HK-2 (cell line): ENCODE data around the gene TMEM150A.
"Not testable (repeated sequence)": the region's sequence is repeated elsewhere in the genome, so short reads cannot be mapped to it uniquely, and the experiment has no call there.

Source experiments
- DNase-seq: peaks from one replicate; pipeline ENCODE4 v3.0.0-alpha.2; 2018; ENCODE audit not compliant: unreplicated experiment

The TMEM150A gene, protein sequence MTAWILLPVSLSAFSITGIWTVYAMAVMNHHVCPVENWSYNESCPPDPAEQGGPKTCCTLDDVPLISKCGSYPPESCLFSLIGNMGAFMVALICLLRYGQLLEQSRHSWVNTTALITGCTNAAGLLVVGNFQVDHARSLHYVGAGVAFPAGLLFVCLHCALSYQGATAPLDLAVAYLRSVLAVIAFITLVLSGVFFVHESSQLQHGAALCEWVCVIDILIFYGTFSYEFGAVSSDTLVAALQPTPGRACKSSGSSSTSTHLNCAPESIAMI

DNA sequence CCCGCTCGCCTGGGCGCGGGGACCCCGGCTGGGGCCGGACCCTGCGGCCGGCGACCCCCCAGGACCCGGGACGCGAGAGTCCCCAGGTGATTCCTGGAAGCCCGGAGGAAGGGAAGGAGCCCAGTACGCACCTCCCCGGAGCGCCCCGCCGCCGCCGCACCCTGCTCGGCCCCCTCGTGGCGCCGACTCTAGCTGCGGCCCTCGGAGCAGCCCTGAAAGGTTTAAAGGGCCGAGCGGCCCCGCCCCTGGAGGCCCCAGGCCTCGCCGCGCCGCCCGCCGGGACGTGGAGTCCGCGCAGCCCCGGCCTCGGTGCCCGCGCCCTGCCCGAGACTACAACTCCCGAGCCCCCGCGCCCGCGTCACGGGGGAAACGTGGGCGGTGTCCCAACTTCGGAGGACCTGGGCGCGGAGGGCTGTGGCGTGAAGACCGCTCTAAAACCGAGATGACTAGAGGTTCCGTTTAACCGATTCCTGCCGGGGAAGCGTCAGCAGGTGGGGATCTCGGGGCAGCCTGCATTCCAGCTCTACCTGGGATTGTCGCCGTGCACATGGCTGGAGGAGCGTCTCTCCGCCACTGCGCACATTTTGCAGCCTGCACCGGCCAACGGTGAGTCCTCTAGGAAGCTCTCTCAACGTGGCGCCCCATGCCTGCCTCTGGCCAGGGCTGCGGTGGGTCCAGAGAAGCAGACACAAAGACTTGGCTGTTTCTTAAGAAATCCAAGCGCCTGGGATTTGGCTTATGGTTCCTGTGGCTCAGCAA lies at the start of gene TMEM150A:
TMEM150A (minus strand) TSS at position 223 of the 759 bp plus-strand sequence. CDS start 750 bp downstream, outside the sequence.
- DNase-seq, result peak; percentile 89

DNA sequence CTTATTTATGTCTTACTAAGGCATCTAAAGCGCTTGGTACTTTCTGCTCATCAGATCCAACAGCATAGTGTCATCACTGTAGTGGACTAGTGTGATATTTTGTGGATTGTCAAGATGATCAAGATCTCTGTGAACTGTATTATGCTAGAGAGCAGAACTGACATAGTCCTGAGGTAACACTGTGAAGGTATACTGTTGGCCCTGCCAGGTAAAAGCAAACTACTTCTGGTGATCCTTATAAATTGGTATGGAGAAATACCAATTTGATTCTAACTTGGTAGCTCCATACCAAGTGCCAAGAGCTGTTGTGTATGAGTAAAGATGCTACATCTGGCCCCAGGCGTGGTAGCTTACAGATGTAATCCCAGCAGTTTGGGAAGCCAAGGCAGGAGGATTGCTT lies 49.6 kb upstream of the TMEM150A start:
- no peak for DNase-seq

DNA sequence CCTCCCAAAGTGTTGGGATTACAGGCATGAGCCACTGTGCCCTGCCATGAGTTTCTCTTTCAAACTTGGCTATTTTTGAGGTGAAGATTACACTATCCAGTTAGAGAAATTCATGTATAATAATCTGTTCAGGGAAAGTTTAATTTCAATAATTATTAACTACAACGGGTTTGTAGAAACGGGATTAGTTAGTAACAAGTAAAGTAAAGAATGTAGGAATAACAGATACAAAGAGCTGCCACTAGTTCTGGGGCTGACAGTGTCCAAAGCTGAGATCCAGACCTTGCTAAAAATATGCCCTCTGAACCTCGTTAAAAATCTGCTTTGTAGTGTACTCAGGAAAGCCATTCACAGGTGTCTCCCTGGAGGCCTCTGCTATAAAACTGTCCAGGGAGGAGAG lies 48.6 kb upstream of the TMEM150A start:
- DNase-seq, result no peak

DNA sequence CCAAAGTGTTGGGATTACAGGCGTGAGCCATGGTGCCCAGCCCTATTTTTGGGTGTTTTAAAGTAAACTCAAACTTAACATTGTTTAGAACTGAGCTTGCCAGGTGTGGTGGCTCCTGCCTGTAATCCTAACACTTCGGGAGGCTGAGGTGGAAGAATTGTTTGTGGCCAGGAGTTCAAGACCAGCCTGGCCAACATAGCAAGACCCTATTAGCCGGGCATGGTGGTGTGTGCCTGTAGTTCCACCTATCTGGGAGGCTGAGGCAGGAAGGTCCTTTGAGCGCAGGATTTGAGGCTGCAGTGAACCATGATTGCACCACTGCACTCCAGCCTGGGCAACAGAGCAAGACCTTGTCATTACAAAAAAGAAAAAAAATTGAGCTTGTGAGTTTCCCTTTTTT lies 48.0 kb upstream of the TMEM150A start:
- no peak for DNase-seq

DNA sequence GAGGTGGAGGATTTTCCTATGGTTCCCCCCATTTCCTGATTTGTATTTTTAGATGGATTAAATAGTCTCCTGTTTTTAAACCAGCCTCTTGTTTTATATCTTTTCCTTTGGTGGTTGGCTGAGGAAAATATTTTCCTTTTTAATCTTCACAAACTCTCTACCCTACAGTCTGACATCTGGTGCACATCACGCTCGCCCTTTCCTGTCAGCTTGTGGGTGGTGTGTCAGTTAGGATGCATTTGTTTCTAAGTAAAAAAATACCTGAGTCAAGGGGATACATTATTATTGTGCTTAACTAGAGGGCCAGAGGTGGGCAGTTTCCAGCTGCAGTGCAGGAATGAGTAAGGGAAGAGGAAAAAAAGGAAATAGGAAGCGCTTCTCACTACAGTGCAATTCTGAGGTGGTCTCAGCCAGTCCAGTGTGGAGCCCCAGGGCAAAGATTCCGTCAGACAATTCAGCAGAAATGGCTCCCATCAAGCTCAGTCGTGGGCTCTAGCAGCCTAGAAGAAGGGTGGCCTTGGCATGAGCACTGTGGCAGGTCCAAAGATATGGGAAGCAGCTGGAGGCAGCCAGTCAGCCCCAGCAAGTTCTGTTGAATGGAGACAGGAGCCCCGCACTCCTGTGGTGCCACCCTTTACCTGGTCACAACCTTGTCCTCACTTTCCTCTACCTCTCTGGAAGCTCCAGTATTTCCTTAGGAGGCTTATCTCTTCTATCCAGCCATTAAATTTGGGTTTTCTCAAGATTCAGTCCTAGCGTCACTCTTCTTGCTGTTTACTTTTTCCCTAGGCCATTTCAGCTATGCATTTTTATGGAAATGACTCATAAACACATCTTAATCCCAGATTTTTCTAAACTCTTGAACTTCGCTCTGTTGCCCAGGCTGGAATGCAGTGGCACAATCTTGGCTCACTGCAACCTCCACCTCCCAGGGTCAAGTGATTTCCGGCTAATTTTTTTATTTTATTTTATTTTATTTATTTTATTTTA lies 47.0 kb upstream of the TMEM150A start:
- DNase-seq, result no peak

DNA sequence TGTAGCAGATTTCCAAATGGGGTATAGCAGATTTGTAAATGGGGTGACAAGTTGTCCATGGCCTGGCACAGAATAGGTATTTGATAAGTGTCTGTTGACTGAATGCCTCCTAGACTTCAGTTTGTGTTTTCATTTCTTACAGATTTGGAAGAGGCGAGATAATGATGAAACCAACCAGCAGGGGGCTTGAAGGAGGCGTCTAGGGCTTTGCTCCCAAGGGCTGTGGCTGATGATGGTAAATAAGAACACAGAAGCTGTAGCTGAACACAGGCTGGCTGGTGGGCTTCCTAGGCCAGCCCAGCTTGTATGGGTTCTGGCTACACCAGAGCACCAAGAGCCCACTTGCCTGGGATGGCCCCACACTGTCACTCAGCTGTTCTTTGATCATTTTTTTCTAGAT lies 46.1 kb upstream of the TMEM150A start:
- DNase-seq, result no peak

DNA sequence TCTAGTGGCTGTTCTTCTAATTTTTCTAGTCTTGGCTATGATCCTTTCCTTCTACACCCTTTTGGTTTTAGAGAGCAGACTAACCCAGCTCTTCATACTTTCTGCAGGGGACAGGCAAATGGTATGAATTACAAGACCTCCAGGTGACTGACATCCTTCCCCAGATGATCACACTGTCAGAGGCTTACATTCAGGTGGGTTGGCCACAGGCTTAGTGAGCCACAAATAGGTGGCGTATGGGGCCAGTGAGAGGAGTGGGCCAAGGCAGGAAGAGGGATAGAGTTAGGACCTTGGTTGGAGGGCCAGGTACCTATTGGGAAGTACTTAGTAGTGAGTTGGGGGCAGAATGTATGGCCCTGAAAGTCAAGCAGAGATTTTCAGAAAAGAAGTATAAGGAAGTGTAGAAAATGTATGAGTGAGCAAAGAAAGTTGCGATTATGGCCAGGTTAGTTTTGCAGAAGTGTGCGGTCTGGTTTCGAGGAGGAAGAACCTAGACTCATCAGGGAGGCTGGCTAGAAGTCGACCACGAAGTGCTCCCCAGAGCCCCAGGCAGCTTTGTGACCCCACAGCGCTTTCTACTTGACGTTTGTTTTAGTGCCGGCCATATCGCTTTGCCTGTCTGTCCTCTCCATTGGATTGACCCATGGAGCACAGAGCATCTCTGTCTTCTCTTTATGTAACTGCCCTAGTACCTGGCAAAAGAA lies 45.5 kb upstream of the TMEM150A start:
- DNase-seq, result no peak

DNA sequence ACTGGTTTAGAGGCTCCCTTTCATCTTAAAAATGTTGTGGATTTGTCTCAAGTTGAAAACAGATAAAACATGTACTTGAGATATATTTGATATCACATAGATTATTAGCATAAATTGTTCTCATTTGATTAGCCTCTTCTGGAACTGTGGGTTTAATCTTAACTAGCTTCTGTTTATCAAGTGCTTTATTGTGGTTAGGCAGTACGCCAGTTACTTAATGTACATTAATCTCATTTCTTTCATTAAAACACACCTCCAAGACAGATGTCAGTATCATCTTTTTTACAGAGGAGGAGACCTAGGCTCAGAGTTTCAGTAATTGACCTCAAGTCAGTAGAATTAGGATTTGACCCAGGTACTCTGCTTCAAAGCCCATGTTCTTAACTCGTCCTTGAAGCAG lies 43.7 kb upstream of the TMEM150A start:
- DNase-seq, result no peak

DNA sequence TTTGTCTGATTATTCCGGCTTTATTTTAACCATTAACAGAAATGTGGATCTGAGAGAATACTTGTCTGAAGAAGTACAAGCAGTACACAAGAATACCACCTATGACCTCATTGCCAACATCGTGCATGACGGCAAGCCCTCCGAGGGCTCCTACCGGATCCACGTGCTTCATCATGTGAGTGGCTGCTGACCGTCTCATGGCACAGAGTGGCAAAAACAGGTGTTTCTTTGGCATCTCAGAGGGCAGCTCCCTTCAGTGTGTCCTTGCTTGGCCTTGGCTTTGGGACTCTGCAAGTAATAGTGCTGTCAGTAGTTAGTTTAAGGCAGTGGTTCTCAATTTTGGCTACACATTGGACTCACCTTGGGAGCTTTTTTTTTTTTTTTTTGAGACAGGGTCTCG lies 42.4 kb upstream of the TMEM150A start:
- DNase-seq, result no peak

DNA sequence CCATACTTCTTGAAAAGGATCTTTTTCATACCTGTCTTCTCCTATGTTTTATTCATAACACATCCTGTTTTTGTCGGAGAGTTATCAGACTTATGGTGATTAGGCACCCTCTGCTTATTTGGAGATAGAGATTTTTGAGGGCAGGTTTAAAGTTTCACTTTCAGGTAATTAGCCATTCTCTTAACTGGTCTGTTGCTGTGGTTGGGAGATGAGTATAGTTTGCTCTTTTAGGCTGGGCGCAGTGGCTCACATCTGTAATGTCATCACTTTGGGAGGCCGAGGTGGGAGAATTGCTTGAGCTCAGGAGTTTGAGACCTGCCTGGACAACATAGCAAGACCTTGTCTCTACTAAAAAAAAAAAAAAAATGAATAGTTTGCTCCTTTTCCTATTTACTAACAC lies 40.2 kb upstream of the TMEM150A start:
- DNase-seq, result no peak

DNA sequence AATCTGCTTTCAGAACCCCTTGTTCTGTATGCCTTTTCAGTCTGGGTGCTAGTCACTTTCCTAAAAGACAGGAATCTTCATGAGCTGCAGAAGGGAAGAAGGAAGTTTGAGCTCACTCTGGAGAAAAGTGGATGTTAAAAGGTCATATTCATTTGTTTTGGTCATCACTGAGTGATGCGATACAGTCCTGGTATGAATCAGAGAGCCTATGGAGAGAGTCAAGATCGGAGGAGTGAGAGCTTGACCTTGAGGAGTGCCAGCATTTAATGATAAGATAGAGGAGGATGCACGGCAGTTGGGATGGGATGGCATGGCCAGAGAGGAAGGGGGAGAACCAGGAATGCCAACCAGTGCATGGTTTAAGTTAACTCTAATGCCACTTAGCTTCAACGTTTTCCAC lies 33.1 kb upstream of the TMEM150A start:
- DNase-seq, result no peak

DNA sequence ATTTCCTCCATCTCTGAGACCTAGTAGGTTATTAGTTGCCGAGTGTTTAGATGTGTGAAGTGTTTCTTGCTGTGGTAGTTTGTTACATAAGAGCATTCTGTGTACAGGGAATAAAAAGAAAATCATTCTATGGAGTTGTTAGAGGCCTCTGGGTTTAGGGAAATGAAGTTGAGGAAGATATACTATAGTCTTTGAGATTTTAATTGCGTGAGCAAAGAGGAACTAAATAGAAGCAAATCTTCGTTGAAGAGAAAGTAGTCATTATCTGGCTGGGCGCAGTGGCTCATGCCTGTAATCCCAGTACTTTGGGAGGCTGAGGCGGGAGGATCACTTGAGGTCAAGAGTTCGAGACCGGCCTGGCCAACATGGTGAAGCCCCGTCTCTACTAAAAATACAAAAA lies 32.5 kb upstream of the TMEM150A start:
- DNase-seq, result no peak

DNA sequence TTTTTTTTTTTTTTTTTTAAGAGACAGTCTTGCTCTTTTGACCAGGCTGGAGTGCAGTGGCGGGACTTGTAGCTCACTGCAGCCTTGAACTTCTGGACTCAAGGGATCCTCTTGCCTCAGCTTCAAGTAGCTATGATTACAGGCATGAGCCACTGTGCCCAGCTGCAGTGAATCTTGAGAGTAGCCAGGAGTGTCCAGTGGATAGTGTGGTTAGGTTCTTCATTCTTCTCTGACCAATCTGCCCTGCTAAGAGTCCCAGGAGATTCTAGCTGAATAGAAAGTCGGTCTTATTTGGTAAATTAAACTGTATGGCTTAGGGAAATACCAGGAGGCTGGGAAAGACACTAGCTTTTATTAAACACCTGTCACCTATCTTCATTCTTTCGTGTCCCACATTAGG lies 28.8 kb upstream of the TMEM150A start:
- DNase-seq, result no peak

DNA sequence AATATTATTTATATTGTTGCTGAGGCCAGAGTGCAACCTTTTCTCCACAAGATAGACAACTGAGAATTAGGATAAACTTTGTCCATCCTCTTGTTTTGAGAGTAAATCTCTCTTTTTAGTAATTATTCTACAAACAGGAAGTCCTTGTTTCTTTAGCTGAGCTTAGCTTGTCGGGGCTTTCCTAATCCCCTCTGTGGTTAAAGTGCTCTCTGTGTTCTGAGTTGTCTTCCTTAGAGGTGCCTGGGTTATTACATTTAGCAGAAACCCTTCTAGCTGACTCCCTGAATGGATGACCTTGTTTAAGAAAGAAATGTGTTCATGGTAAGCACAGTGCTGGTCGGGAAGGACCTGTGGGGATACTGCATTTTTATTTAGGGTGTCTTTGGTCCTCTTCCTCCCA lies 26.2 kb upstream of the TMEM150A start:
- DNase-seq, result no peak

DNA sequence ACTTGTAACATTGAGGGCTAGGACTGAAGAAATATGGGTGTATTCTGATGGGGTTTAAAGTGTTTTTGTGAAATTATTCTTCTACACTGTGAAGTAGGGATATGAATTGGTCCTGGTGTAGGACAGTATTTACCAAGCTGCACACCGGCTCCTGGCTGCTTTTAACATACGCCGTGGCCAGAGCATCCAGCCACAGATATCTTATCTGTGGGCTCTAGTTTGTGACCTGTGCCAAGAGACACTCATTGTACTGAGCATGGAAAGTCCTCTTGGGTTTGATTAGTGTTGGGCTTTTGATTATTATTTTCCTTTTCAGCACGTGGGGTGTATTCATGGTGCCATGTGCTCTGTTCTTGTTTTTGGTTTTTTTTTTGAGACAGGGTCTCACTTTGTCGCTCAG lies 21.5 kb upstream of the TMEM150A start:
- no peak for DNase-seq

DNA sequence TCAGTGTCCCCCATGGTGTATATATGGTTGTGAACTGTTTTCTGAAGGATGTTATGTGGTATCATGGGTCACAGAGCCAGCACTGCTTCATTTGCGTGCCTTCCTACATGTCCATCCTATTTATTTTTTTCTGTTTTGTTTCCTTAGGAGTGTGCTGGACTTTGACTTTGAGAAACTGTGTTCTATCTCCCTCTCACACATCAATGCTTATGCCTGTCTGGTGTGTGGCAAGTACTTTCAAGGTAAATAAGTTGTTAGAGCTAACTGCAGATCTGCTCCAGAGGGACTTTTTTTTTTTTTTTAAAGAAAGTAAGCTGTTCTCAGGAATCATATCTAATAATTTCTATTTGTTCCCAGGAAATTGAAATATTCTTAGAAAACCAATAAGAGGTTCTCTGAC lies 18.8 kb upstream of the TMEM150A start:
- DNase-seq, result no peak

DNA sequence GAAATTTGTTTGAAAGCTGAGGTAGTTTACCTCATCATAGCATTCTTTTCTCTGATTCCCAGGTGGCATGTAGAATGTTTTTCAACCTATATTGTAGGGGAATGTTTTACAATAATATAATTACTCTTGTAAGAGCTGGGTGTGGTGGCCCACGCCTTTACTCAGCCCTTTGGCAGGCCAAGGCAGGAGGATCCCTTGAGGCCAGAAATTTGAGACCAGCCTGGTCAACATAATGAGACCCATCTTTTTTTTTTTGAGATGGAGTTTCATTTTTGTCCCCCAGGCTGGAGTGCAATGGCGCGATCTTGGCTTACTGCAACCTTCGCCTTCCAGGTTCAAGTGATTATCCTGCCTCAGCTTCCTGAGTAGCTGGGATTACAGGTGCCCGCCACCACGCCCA lies 17.1 kb upstream of the TMEM150A start:
- DNase-seq, result no peak

DNA sequence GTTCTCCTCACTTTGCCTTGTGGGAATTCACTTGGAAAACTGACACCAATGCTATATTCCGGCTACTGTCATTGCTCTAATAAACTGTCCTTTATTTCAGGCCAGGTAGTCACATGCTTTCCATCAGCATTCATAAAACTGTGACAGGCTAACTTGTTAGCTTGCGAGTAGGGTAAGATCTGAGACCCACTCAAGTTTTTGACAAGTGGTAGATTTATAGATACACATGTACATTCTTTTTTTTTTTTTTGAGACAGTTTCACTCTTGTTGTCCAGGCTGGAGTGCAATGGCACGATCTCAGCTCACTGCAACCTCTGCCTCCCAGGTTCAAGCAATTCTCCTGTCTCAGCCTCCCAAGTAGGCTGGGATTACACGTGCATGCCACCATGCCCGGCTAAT lies 15.2 kb upstream of the TMEM150A start:
- not testable (repeated sequence) for DNase-seq

DNA sequence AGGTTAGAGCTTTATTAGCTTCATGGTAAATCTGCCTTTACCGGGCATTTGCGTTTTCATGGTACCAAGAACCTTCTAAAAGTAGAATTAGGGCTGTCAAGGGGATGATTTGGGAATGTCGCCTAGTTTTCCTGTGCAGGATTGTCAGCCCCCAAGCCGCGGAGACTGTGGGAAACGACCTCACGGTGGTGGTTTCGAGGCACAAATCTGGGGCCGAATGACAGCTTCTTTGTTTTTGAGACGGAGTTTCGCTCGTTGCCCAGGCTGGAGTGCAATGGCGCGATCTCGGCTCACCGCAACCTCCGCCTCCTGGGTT lies 12.9 kb upstream of the TMEM150A start:
- no peak for DNase-seq

DNA sequence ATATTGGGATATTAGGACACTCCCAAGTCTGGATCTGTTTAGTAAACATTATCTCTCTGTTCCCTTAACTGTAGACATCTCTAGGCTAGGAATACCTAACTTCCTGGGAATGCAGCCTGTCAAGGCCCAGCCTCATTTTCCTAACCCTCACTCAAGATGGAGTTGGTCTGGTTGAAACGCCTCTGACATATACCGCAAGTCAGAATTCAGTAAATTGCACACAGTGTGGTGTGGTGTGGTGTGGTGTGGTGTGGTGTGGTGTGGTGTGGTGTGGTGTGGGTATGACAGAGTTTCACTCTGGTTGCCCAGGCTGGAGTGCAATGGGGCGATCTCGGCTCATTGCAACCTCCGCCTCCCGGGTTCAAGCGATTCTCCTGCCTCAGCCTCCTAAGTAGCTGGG lies 12.3 kb upstream of the TMEM150A start:
- not testable (repeated sequence) for DNase-seq

DNA sequence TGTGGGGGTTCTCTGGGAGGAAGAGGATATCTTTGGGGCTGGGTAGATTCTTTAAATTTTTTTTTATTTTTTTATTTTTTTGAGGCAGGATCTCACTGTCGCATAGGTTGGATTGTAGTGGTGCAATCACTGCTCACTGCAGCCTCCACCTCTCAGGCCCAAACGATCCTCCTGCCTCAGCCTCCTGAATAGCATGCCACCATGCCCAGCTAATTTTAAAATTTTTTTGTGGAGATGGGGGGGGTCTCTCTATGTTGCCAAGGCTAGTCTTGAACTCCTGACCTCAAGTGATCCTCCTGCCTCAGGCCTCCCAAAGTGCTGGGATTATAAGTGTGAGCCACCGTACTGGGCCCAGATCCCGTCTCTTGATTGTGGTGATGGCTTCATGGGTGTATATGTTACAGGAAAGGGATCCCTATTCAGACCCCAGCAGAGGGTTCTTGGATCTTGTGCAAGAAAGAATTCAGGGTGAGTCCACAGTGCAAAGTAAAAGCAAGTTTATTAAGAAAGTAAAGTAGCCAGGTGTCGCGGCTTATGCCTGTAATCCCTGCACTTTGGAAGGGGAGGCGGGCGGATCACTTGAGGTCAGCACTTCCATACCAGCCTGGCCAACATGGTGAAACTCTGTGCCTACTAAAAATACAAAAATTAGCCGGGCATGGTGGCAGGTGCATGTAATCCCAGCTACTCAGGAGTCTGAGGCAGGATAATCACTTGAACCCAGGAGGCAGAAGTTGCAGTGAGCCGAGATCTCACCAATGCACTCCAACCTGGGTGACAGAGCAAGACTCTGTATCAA lies 11.4 kb upstream of the TMEM150A start:
- no peak for DNase-seq
